Mesenchymal stem cell (in vitro differentiated cells and primary cell): ENCODE measurements around the gene FOXP1.

Experiments used
- DNase-seq: peaks from one replicate; pipeline ENCODE4 v3.0.0-alpha.2; 2013
- H2AFZ ChIP-seq: one replicate; pipeline ENCODE4 v1.6.1; 2013; ENCODE audit warnings: low read depth, mild to moderate bottlenecking, control low read depth, inconsistent platforms, low read length, moderate library complexity
- H2AK5ac ChIP-seq: 2 replicates; pipeline ENCODE4 v1.6.1; 2013; ENCODE audit warnings: low read length, moderate library complexity, mild to moderate bottlenecking, inconsistent platforms; ENCODE audit not compliant: severe bottlenecking
- H2BK120ac ChIP-seq: one replicate; pipeline ENCODE4 v1.6.1; 2013; ENCODE audit warnings: low read depth, mild to moderate bottlenecking, inconsistent platforms, low read length, moderate library complexity
- H2BK12ac ChIP-seq, 2 experiments: one replicate each; pipeline ENCODE4 v1.6.1; 2013; ENCODE audit warnings: inconsistent platforms in 2 of 2, low read length in 2 of 2, mild to moderate bottlenecking in 2 of 2, moderate library complexity in 2 of 2, control low read depth in 1 of 2
- H2BK15ac ChIP-seq: one replicate; pipeline ENCODE4 v1.6.1; 2013; ENCODE audit warnings: mild to moderate bottlenecking, low read depth, inconsistent platforms; ENCODE audit not compliant: poor library complexity, severe bottlenecking
- H2BK5ac ChIP-seq: 2 replicates; pipeline ENCODE4 v1.6.1; 2013; ENCODE audit warnings: low read depth, mild to moderate bottlenecking, low read length, control low read depth, inconsistent platforms; ENCODE audit not compliant: poor library complexity, severe bottlenecking
- H3K14ac ChIP-seq, 2 experiments: one replicate each; pipeline ENCODE4 v1.6.1; 2013; ENCODE audit warnings: inconsistent platforms in 2 of 2, low read length in 2 of 2, control low read depth in 1 of 2, mild to moderate bottlenecking in 1 of 2, moderate library complexity in 1 of 2
- H3K18ac ChIP-seq, 2 experiments: one replicate each; pipeline ENCODE4 v1.6.1; 2013; ENCODE audit warnings: inconsistent platforms in 2 of 2, low read length in 2 of 2, control low read depth in 1 of 2, low read depth in 1 of 2, mild to moderate bottlenecking in 1 of 2
- H3K23ac ChIP-seq, 2 experiments: one replicate each; pipeline ENCODE4 v1.6.1; 2013; ENCODE audit warnings: inconsistent platforms in 2 of 2, low read length in 2 of 2, mild to moderate bottlenecking in 2 of 2, moderate library complexity in 2 of 2, control low read depth in 1 of 2
- H3K27ac ChIP-seq: 2 replicates; pipeline ENCODE4 v1.5.1; 2013; ENCODE audit warnings: mild to moderate bottlenecking, moderate library complexity, low read length, control low read depth, inconsistent platforms; ENCODE audit not compliant: poor library complexity, severe bottlenecking
- H3K27me3 ChIP-seq, 2 experiments: 2 replicates each; pipeline versions ENCODE4 v1.6.1 to v1.7.0; 2013; ENCODE audit warnings: low read length in 2 of 2, mild to moderate bottlenecking in 2 of 2, moderate library complexity in 2 of 2, control low read depth in 1 of 2, inconsistent platforms in 1 of 2; ENCODE audit not compliant: control insufficient read depth in 1 of 2, insufficient read depth in 1 of 2
- H3K36me3 ChIP-seq, 2 experiments: 2 replicates each; pipeline versions ENCODE4 v1.6.1 to v1.7.0; 2013; ENCODE audit warnings: low read length in 2 of 2, control low read depth in 1 of 2, inconsistent platforms in 1 of 2, low read depth in 1 of 2, mild to moderate bottlenecking in 1 of 2; ENCODE audit not compliant: insufficient read depth in 2 of 2, control insufficient read depth in 1 of 2
- H3K4ac ChIP-seq, 2 experiments: one replicate each; pipeline ENCODE4 v1.6.1; 2013; ENCODE audit warnings: inconsistent platforms in 2 of 2, low read length in 2 of 2, mild to moderate bottlenecking in 2 of 2, moderate library complexity in 2 of 2, control low read depth in 1 of 2, low read depth in 1 of 2
- H3K4me1 ChIP-seq: 2 replicates; pipeline ENCODE4 v1.6.1; 2013; ENCODE audit warnings: low read depth, low read length, control low read depth; ENCODE audit not compliant: control insufficient read depth, insufficient read depth
- H3K4me2 ChIP-seq: 2 replicates; pipeline ENCODE4 v1.6.1; 2013; ENCODE audit warnings: low read length, mild to moderate bottlenecking, inconsistent platforms; ENCODE audit not compliant: poor library complexity, severe bottlenecking
- H3K4me3 ChIP-seq, 2 experiments: 2 replicates each; pipeline versions ENCODE4 v1.5.1 to v1.7.0; 2013; ENCODE audit warnings: low read length in 2 of 2, mild to moderate bottlenecking in 2 of 2, control low read depth in 1 of 2, low read depth in 1 of 2; ENCODE audit not compliant: insufficient read depth in 1 of 2
- H3K79me1 ChIP-seq: replicated peaks from 2 replicates; pipeline ENCODE4 v1.6.1; 2013; ENCODE audit warnings: mild to moderate bottlenecking, control low read depth, low read length, inconsistent platforms; ENCODE audit not compliant: poor library complexity, severe bottlenecking
- H3K9ac ChIP-seq: 2 replicates; pipeline ENCODE4 v1.7.0; 2013; ENCODE audit warnings: mild to moderate bottlenecking, low read length, moderate library complexity
- H3K9me3 ChIP-seq: 2 replicates; pipeline ENCODE4 v1.7.0; 2013; ENCODE audit warnings: mild to moderate bottlenecking, low read length; ENCODE audit not compliant: control insufficient read depth
- H4K8ac ChIP-seq: one replicate; pipeline ENCODE4 v1.6.1; 2013; ENCODE audit warnings: inconsistent platforms, mild to moderate bottlenecking, low read length, moderate library complexity
- H4K91ac ChIP-seq: one replicate; pipeline ENCODE4 v1.6.1; 2013; ENCODE audit warnings: mild to moderate bottlenecking, low read length, inconsistent platforms
- WGBS: methylation state at CpG from one replicate; pipeline ENCODE4 v1.1.7; 2013; ENCODE audit warnings: mixed read lengths; 5-methylcytosine and 5-hydroxymethylcytosine counted together

FOXP1 gene

GRCh38 chr3:71127052-71127831 is 456.3 kb downstream of the FOXP1 start:
- H3K18ac ChIP-seq: peak overlapping the region; percentile 39 to 43
- H2BK15ac ChIP-seq: no peak overlapping the region
- no peak overlapping the region for H2BK5ac ChIP-seq
- 52% methylated on average over 5 of the region's 7 CpGs for WGBS
- H2AK5ac ChIP-seq: peak overlapping the region; percentile 75
- peak overlapping the region in 1 of 2 experiments; percentile 55 for H2BK12ac ChIP-seq
- H3K9me3 ChIP-seq: no peaks in the 10 kb centered on the region
- H2AFZ ChIP-seq: peak overlapping the region; percentile 65
- peak overlapping the region in 1 of 2 experiments; percentile 84 for H3K4me3 ChIP-seq
- peak overlapping the region; percentile 97 for H3K9ac ChIP-seq
- DNase-seq: peak; percentile 92
- no peak overlapping the region for H2BK120ac ChIP-seq
- H3K79me1 ChIP-seq: peaks cover 18% of the 10 kb centered on the region
- no peak overlapping the region for H3K14ac ChIP-seq
- no peak overlapping the region for H4K91ac ChIP-seq
- no peak overlapping the region for H3K23ac ChIP-seq
- H3K4me1 ChIP-seq: peaks cover 8% of the 10 kb centered on the region
- H3K27ac ChIP-seq: peak overlapping the region; percentile 69
- H3K27me3 ChIP-seq: no peaks in the 10 kb centered on the region
- peak overlapping the region; percentile 49 for H4K8ac ChIP-seq
- peak overlapping the region in 1 of 2 experiments; percentile 42 for H3K4ac ChIP-seq
- H3K36me3 ChIP-seq: peaks cover 0 to 2% of the 10 kb centered on the region in 2 experiments
- peak overlapping the region; percentile 26 for H3K4me2 ChIP-seq

- Histone ChIP-seq H2BK12ac (no peak overlapping the region), H3K27me3 (no peaks in the 10 kb centered on the region), H3K4me1 (peaks cover 2% of the 10 kb centered on the region), H3K36me3 (peaks cover 0 to 2% of the 10 kb centered on the region in 2 experiments), H2BK120ac (no peak overlapping the region), H3K14ac (no peak overlapping the region), H4K8ac (no peak overlapping the region), H3K4me3 (no peak overlapping the region), H3K27ac (no peak overlapping the region), H3K23ac (no peak overlapping the region), H2BK15ac (no peak overlapping the region), H3K18ac (no peak overlapping the region), H2BK5ac (no peak overlapping the region), H3K4ac (no peak overlapping the region), H3K9ac (no peak overlapping the region), H4K91ac (no peak overlapping the region), H3K79me1 (peaks cover 16% of the 10 kb centered on the region), H3K4me2 (no peak overlapping the region), H2AK5ac (no peak overlapping the region), H2AFZ (no peak overlapping the region), H3K9me3 (no peaks in the 10 kb centered on the region)
- DNase-seq: no peak
- WGBS: no CpG with 5 or more reads among the region's 1 CpG
These were observed 457.8 kb downstream of the FOXP1 start for GRCh38 chr3:71125738-71126137.

GRCh38 chr3:71124048-71124447 is 459.5 kb downstream of the FOXP1 start:
- H3K18ac ChIP-seq: no peak overlapping the region
- no peak overlapping the region for H3K23ac ChIP-seq
- H2AFZ ChIP-seq: no peak overlapping the region
- no peaks in the 10 kb centered on the region for H3K9me3 ChIP-seq
- H3K79me1 ChIP-seq: peaks cover 19% of the 10 kb centered on the region
- H2BK12ac ChIP-seq: no peak overlapping the region
- H3K36me3 ChIP-seq: peaks cover 0 to 2% of the 10 kb centered on the region in 2 experiments
- no peak overlapping the region for H2AK5ac ChIP-seq
- H3K4me3 ChIP-seq: no peak overlapping the region
- H2BK5ac ChIP-seq: no peak overlapping the region
- no peak overlapping the region for H4K91ac ChIP-seq
- no peaks in the 10 kb centered on the region for H3K27me3 ChIP-seq
- H3K4me2 ChIP-seq: no peak overlapping the region
- no peak overlapping the region for H2BK120ac ChIP-seq
- H2BK15ac ChIP-seq: no peak overlapping the region
- H3K14ac ChIP-seq: no peak overlapping the region
- H3K27ac ChIP-seq: no peak overlapping the region
- no peak overlapping the region for H3K4ac ChIP-seq
- peaks cover 1% of the 10 kb centered on the region for H3K4me1 ChIP-seq
- no peak overlapping the region for H3K9ac ChIP-seq
- WGBS: no CpG with 5 or more reads among the region's 1 CpG
- no peak overlapping the region for H4K8ac ChIP-seq
- DNase-seq: no peak

- no peak overlapping the region for H3K9ac ChIP-seq
- H3K36me3 ChIP-seq: peaks cover 0 to 2% of the 10 kb centered on the region in 2 experiments
- H3K4me2 ChIP-seq: no peak overlapping the region
- H3K14ac ChIP-seq: no peak overlapping the region
- H4K8ac ChIP-seq: no peak overlapping the region
- no peak overlapping the region for H2BK120ac ChIP-seq
- H3K79me1 ChIP-seq: peaks cover 23% of the 10 kb centered on the region
- no peak overlapping the region for H3K18ac ChIP-seq
- H2AK5ac ChIP-seq: no peak overlapping the region
- no peak overlapping the region for H3K27ac ChIP-seq
- no peak for DNase-seq
- no peak overlapping the region for H3K4ac ChIP-seq
- no peaks in the 10 kb centered on the region for H3K27me3 ChIP-seq
- no peak overlapping the region for H4K91ac ChIP-seq
- no peak overlapping the region for H2BK12ac ChIP-seq
- 97% methylated on average over 4 of the region's 4 CpGs for WGBS
- H2BK15ac ChIP-seq: no peak overlapping the region
- no peak overlapping the region for H3K4me3 ChIP-seq
- H3K23ac ChIP-seq: no peak overlapping the region
- no peak overlapping the region for H2BK5ac ChIP-seq
- no peak overlapping the region for H2AFZ ChIP-seq
- no peaks in the 10 kb centered on the region for H3K9me3 ChIP-seq
- peaks cover 4% of the 10 kb centered on the region for H3K4me1 ChIP-seq
These were observed 460.9 kb downstream of the FOXP1 start for GRCh38 chr3:71122641-71123040.
